MV-4-11 (cell line): ENCODE results near the gene KRTAP4-8.
"Not testable (repeated sequence)": the region's sequence is repeated elsewhere in the genome, so short reads cannot be mapped to it uniquely, and the experiment has no call there.

ENCODE experiments used
- DNase-seq: peaks from one replicate; lab custom pipeline; 2025; lab: John Stamatoyannopoulos, UW

Gene KRTAP4-8

DNA sequence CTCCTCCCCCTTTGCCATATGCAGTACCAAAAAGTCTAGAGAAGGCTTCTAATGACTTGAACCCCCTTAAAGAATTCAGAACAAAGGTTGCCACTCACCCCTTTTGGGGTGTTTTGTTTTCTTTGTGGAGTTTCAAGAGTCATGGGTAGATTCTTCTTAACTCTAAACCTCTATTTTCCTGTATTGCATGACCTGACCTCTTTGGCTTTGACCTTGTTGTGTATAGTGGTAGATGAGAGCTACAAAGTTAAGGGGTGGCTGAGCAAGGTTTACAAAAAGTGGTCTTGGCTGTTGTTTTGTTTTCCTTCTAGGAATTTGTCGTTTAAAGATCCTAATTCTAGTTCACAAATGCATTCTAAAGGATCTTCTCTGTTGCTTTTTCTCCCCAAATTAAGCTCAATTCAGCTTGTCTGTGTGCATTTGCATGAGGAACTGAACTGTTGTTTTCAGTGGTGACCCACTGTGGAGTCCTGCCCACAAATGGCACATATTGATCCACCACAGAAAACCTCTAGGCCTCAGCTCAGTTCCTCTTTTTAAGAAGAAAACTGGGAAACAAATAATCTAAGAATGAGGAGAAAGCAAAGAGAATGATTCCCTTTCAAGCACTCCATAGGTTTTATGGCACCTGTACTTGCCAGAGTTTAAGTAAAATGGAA, 10.9 kb upstream of the KRTAP4-8 start:
- peak; percentile 72 for DNase-seq

DNA sequence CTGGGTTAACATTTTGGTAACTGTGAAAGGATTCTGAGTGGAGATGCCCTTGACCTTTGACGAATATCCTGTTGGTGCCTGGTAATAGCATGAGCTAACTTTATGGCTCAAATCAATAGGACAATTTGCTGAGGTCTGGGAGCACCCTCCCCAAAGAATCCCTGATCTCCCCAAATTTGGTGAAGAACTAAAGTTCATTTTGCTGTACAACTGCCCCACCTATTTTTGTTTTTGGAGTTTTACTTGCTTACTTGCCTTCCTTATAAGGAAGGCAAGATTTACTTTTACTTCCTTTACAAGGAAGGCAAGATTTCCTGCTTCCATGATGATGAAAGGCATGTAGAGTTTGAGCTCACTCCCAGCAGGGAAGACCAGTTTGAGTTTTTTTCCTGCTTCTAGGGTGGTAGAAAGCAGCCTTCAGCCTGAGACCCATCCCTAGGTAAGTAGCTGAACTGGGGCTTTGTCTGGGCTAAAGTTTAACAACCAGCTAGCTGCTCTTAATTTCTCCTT, 10.1 kb upstream of the KRTAP4-8 start:
- DNase-seq = peak; percentile 31

DNA sequence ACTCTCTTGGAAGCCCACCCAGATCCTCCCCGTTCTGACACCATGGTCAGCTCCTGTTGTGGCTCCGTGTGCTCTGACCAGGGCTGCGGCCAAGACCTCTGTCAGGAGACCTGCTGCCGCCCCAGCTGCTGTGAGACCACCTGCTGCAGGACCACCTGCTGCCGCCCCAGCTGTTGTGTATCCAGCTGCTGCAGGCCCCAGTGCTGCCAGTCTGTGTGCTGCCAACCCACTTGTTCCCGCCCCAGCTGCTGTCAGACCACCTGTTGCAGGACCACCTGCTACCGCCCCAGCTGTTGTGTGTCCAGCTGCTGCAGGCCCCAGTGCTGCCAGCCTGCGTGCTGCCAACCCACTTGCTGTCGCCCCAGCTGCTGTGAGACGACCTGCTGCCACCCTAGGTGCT, 7.4 kb upstream of the KRTAP4-8 start, which contains the start of gene KRTAP4-9:
Gene KRTAP4-9 (plus strand): TSS at position 43 of the 400 bp plus-strand sequence. CDS start 0 bp downstream, at position 43.
- DNase-seq = not testable (repeated sequence)

DNA sequence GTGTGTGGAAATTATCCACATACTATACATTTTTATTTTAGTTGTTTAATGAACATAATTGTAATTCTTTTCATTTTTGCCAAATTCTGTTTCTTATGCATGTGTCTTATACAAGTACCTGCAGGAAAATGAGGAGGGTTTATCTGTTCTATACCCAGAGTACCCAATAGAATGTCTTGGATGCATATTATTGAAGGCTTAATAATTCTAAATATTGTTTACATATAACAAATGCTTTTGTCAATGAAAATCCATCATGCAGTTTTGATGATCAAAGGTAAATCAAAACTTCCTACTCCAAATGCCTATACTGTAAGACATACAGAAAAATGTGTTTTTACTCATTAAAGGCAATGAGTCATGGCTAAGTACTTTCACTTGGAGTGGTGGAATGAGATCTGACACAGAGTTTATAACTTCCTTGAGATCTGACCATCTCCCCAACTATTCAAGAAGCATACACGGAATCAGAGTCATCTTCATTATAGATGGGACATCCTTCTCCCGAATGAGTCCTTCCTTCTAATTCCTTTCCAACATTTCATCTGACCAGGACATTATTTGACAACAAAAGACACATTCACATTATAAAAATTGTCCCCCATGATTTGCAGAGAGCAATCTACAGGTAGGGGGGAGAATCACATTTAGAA, 6.6 kb upstream of the KRTAP4-8 start:
- DNase-seq = not testable (repeated sequence)

DNA sequence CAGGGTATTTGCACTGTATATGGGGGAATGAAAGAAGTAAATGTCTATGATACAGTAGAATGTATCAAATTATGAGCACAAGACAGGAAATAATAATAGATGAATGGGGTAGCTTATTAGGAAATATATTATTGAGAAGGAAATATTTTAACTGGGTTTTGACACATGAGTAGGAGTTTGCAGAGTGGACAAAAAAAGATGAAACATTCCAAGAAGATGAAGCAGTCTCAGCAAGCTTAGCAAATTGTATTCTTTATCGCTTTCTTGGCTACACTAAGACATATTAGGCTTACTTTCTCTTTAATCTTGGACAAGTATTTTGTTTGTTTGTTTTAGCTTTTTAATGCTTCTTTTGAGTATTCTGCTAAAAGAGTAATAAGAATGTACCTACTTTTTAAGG, 6.0 kb upstream of the KRTAP4-8 start:
- no peak for DNase-seq

DNA sequence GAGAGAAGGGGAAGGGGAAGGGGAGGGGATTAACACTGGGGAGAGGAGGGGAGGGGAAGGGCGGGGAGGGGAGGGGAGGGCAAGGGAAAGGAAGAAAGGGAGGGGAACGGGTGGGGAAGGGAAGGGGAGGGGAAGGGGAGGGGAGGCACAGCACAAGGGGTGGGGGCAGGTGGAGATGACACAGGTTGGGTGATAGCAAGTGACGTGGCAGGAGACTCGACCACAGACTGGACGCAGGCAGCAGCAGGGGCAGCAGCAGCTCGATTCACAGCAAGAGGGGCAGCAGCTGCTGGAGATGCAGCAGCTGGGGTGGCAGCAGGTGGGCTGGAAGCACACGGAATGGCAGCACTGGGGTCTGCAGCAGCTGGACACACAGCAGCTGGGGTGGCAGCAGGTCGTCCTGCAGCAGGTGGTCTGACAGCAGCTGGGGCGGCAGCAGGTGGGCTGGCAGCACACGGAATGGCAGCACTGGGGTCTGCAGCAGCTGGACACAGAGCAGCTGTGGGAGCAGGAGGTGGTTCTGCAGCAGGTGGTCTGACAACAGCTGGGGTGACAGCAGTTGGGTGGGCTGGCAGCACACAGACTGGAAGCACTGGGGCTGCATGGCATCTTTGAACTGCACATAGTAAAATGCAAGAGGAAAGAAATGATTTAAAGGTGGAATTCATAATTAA, 3.8 kb upstream of the KRTAP4-8 start, which contains the start of gene KRTAP4-16:
Gene KRTAP4-16 (minus strand): TSS at position 624 of the 674 bp plus-strand sequence. CDS start 0 bp downstream, at position 624.
- DNase-seq = no peak

DNA sequence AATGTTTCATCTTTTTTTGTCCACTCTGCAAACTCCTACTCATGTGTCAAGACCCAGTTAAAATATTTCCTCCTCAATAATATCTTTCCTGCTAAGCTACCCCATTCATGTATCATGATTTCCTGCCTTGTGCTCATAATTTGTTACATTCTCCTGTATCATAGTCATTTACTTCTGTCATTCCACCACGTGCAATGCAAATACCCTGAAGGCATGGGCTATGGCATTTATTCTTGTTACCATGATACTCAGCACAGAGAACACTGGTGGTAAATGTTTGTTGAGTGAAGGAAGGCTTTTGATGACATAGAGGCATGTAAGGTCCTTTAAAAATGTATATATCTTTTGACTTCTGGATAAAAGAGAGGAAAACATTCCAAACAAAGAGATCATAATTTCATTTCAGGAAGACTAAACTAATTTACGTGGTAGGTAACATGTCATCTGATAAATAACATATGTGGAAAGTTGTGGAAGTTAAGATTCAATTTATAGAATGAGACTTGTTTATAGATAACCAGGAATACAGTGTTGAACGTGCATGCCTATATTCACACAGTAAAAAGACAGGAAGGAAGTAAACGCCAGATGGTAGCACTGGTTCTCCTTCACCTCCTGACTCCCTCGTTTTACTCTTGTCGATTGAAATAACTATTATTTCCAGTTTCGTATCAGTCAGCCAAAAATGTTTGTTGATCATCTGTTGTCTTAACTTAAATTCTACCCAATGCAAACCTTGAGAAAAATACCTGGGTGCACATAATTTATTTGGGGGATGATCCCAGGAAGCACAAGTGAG, 1.9 kb upstream of the KRTAP4-8 start:
- not testable (repeated sequence) for DNase-seq

DNA sequence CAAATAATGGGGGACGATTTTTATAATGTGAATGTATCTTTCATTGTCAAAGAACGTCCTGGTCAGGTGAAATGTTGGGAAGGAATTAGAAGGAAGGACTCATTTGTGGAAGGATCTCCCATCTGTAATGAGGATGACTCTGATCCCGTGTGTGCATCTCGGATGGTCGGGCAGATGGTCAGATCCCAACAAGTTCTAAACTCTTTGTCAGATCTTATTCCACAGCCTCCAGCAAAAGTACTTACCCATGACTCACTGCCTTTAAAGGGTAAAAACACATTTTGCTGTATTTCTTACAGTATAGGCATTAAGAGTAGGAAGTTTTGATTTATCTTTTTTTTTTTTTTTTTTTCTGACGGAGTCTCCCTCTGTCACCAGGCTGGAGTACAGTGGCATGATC, 539 bp upstream of the KRTAP4-8 start:
- DNase-seq = no peak

DNA sequence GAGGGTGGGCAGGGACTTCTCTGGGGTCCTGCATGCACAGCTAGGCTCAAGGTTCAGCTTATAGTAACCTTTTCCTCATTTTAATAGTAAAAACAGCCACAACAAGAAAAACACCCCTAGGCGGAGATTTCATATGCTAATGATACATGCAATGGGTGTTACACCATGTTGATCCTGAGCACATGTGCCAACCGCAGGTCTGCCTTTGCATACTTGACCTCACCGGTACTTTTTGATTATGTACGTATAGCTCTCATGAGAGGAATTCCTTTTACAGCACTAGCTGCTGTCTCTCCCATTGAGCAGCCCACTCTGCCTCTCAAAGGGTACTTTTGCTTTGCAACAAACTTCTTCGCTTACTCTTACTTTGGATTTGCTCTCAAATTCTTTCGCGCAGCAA, 1.9 kb downstream of the KRTAP4-8 start:
- DNase-seq = no peak

DNA sequence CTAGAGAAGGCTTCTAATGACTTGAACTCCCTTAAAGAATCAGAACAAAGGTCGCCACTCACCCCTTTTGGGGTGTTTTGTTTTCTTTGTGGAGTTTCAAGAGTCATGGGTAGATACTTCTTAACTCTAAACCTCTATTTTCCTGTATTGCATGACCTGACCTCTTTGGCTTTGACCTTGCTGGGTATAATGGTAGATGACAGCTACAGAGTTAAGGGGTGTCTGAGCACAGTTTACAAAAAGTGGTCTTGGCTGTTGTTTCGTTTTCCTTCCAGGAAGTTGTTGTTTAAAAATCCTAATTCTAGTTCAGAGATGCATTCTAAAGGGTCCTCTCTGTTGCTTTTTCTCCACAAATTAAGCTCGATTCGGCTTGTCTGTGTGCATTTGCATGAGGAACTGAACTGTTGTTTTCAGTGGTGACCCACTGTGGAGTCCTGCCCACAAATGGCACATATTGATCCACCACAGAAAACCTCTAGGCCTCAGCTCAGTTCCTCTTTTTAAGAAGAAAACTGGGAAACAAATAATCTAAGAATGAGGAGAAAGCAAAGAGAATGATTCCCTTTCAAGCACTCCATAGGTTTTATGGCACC, 9.1 kb downstream of the KRTAP4-8 start:
- DNase-seq = peak; percentile 65

DNA sequence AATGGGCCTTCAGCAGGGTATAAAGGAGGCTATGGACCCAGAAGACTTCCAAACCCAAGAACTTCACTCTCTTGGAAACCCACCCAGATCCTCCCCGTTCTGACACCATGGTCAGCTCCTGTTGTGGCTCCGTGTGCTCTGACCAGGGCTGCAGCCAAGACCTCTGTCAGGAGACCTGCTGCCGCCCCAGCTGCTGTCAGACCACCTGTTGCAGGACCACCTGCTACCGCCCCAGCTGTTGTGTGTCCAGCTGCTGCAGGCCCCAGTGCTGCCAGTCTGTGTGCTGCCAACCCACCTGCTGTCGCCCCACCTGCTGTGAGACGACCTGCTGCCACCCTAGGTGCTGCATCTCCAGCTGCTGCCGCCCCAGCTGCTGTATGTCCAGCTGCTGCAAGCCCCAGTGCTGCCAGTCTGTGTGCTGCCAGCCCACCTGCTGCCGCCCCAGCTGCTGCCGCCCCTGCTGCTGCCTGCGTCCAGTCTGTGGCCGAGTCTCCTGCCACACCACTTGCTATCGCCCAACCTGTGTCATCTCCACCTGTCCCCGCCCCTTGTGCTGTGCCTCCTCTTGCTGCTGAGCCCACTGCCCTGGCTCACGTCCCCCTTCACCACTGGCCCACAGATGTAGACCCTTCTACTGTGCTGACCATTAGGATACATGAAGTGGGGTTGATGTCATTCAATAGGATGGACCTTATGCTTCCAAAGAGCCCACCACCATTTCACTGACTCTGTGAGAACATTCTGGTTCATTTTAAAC, 13.7 kb downstream of the KRTAP4-8 start, which contains the start of gene KRTAP4-7:
Gene KRTAP4-7 (plus strand): TSS at position 51 of the 757 bp plus-strand sequence. CDS start 57 bp downstream, at position 108.
- not testable (repeated sequence) for DNase-seq

DNA sequence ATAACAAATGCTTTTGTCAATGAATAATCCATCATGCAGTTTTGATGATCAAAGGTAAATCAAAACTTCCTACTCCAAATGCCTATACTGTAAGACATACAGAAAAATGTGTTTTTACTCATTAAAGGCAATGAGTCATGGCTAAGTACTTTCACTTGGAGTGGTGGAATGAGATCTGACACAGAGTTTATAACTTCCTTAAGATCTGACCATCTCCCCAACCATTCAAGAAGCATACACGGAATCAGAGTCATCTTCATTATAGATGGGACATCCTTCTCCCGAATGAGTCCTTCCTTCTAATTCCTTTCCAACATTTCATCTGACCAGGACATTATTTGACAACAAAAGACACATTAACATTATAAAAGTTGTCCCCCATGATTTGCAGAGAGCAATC, 14.5 kb downstream of the KRTAP4-8 start:
- DNase-seq = not testable (repeated sequence)

DNA sequence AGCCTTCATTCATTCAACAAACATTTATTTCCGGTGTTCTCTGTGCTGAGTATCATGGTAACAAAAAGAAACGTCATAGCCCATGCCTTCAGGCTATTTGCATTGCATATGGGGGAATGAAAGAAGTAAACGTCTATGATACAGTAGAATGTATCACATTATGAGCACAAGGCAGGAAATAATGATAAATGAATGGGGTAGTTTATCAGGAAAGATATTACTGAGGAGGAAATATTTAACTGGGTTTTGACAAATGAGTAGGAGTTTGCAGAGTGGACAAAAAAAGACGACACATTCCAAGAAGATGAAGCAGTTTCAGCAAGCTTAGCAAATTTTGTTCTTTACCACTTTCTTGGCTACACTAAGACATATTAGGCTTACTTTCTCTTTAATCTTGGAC, 15.3 kb downstream of the KRTAP4-8 start:
- no peak for DNase-seq

DNA sequence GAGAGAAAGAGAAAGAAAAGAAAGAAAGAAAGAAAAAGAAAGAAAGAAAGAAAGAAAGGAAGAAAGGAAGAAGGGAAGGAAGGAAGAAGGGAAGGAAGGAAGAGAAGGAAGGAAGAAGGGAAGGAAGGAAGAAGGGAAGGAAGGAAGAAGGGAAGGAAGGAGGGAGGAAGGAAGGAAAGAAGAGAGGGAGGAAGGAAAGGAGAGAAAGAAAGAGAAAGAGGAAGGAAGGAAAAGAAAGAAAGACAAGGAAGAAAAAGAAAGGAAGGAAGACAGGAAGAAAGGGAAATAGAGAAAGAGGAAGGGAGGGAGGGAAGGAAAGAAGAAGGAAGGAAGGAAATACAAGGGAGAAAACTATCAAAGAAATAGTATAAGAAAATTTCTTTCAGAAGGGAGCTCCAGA, 21.2 kb downstream of the KRTAP4-8 start:
- DNase-seq = no peak

DNA sequence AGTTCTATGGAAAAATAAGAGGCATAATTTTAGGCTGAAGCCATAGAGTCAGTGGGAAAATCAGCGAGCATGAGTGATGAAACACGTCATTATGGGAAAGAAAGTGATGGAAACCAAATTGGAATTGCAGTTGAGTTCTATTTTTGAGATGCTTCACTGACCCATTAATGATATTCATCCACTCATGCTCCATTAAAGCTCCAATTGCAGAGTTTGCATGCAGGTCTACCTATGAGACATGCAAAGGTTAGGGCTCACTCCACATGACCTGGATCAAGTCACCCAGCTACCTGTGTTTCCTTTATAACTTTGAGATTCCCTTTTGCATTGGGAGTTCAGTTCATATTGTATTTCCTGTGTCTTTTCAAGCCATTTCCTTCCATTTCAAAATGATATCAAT, 24.3 kb downstream of the KRTAP4-8 start:
- DNase-seq = no peak

DNA sequence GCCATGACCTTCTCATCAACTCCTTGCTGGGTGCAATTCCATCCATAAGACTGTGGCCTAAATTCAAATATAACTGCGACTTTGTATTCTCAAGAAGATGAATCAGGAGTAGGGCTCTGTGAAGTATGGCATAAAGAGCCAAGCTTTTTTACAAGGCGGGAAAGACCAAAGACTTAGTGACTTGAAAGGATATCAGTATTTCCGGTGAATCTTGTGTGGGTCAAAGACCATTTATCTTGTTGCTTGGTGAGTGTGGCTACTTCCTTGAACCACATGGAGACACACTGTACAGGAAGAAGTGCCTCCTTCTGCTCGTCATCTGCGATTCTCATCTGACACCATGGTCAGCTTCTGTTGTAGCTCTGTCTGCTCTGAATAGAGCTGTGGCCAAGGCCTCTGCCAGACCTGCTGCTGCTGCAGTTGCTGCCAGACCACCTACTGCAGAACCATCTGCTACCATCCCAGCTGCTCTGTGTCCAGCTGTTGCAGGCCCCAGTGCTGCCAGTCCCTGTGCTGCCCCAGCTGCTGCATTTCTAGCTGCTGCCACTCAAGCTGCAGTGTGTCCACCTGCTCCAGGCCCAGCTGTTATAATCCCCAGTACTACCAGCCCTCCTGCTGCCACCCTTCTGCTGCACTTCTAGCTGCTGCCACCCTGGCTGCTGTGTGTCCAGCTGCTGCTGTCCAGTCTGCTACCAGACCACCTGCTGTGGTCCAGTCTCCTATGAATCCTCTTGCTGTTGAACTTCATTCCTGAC, 26.2 kb downstream of the KRTAP4-8 start:
- DNase-seq = no peak

DNA sequence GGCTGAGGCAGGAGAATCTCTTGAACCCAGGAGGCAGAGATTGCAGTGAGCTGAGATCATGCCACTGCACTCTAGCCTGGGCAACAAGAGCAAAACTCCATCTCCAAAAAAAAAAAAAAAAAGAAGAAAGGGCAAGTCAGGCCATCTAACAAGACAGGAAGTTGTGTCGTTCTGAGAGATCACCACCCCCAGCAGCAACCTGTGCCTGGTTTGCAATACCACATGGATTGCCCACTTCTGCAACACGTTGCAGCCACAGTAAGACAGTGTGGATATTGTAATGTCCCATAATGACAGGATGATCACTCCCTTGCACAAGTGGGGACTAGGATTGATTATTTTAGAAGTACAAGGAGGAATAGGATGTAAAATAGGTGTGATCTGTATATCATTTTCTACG, 28.9 kb downstream of the KRTAP4-8 start:
- peak; percentile 69 for DNase-seq

DNA sequence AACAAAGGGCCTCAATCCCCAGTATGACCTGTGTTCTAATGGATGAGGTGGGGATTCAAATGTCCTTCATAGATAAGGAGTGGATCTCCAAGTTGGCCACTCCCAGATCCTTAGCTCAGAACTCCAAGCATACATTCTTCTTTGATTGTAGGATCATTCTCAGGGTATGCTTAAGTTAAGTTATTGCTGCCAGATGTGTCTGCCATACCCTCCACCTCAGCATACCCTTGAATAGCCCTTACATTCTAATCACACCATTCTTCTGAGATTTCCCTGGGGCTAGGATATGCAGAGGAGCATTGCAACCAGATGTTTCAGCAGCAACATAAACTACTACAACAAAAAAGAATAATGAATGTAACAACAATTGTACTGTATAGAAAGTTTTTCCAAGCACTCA, 30.7 kb downstream of the KRTAP4-8 start:
- no peak for DNase-seq

DNA sequence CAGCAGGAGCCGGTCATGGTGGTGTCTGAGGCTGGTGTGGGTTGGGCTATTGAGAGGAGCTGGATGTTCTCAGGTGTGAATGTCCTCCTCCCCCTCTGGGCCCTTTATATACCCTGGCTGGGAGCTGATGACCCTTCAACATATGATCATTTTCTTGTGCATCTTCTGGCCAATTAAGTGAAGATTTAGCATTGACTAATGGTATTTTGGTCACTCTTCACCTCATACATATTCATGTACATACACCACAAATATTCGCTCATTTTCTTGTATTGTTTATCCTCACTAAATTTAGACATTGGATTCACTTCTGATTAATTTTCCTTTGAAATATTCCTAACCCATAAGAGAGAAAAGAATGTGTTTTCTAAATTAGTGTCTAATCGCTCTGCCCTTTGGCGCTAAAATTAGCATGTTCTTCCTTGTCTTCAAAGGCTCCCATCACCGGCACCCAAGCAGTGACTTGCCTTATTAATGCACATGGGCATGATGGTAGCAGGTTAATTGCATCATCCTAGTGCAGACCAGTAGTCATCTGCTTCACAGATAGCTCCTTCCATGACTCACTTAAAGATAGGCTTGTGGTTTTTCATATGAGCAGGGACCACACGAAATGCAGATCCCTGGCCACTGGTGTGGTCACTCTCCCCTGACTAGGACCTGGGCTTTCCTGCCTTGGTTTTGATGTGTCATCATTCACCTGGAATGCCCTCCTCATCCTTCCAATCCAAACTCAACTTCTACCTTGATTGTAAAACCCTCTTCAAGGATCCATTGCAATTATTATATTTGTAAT, 31.9 kb downstream of the KRTAP4-8 start, which contains the start of gene KRTAP2-4:
Gene KRTAP2-4 (minus strand): TSS at position 51 of the 796 bp plus-strand sequence. CDS start 34 bp downstream, at position 17.
- peak; percentile 86 for DNase-seq
